GM23338 (cell line): Measurements from ENCODE around the gene DPF1. TPM values are rescaled to one million over a fixed set of nuclear protein-coding genes. Genes with fewer than 3 reads are reported as not detected.

Source experiments
- ATAC-seq: fragments of 200-7000 bp; cut with Tn5 transposase; 3 replicates; pipeline ENCODE4 v1.9.1; 2020
- DNase-seq: peaks from one replicate; pipeline ENCODE4 v3.0.0-alpha.2; 2015; ENCODE audit warnings: low spot score
- H2AFZ ChIP-seq: fragments of 200-600 bp; sonication (generic); 2 replicates; pipeline ENCODE4 v1.8.0; 2016; ENCODE audit warnings: antibody characterized with exemption, mild to moderate bottlenecking, moderate library complexity
- H3F3A ChIP-seq: fragments of 200-600 bp; sonication (generic); replicated peaks from 2 replicates; pipeline ENCODE4 v1.8.0; 2017; ENCODE audit warnings: antibody characterized with exemption, mixed run types, low read depth
- H3K27ac ChIP-seq: fragments of 200-600 bp; sonication (generic); 2 replicates; pipeline ENCODE4 v1.6.1; 2016; ENCODE audit warnings: low read depth
- H3K27me3 ChIP-seq: fragments of 200-600 bp; sonication (generic); 2 replicates; pipeline ENCODE4 v1.8.0; 2016; ENCODE audit warnings: mild to moderate bottlenecking, mixed run types, moderate library complexity; ENCODE audit not compliant: insufficient read depth
- H3K36me3 ChIP-seq: fragments of 200-600 bp; sonication (generic); 2 replicates; pipeline ENCODE4 v1.8.0; 2016; ENCODE audit warnings: mild to moderate bottlenecking; ENCODE audit not compliant: insufficient read depth
- H3K4me1 ChIP-seq: fragments of 200-600 bp; sonication (generic); 2 replicates; pipeline ENCODE4 v1.8.0; 2016; ENCODE audit warnings: mild to moderate bottlenecking, moderate library complexity; ENCODE audit not compliant: insufficient read depth
- H3K4me2 ChIP-seq: fragments of 200-600 bp; sonication (generic); 2 replicates; pipeline ENCODE4 v1.7.1; 2017; ENCODE audit warnings: mixed run types
- H3K4me3 ChIP-seq: fragments of 200-600 bp; sonication (generic); 2 replicates; pipeline ENCODE4 v1.6.1; 2016; ENCODE audit warnings: mixed run types
- H3K79me2 ChIP-seq: fragments of 200-600 bp; sonication (generic); replicated peaks from 2 replicates; pipeline ENCODE4 v1.8.0; 2017; ENCODE audit warnings: mild to moderate bottlenecking; ENCODE audit not compliant: insufficient read depth
- H3K9me2 ChIP-seq: fragments of 200-600 bp; sonication (generic); 2 replicates; pipeline ENCODE4 v1.8.0; 2017; ENCODE audit not compliant: insufficient read depth
- H4K20me1 ChIP-seq: fragments of 200-600 bp; sonication (generic); replicated peaks from 2 replicates; pipeline ENCODE4 v1.8.0; 2017; ENCODE audit warnings: mild to moderate bottlenecking; ENCODE audit not compliant: insufficient read depth
- H3K27ac Mint-ChIP-seq: 2 replicates; pipeline ENCODE4 v1.8.0; 2020; ENCODE audit warnings: inconsistent platforms, mild to moderate bottlenecking, moderate library complexity, mixed read lengths
- H3K27me3 Mint-ChIP-seq: 3 replicates; pipeline ENCODE4 v1.8.0; 2022; ENCODE audit warnings: low read depth, mild to moderate bottlenecking, moderate library complexity, mixed read lengths, inconsistent platforms; ENCODE audit not compliant: insufficient read depth, poor library complexity
- H3K36me3 Mint-ChIP-seq: 3 replicates; pipeline ENCODE4 v1.8.0; 2021; ENCODE audit warnings: low read depth, mild to moderate bottlenecking, inconsistent platforms, moderate library complexity, mixed read lengths
- H3K4me1 Mint-ChIP-seq: 3 replicates; pipeline ENCODE4 v1.8.0; 2020; ENCODE audit warnings: mild to moderate bottlenecking, inconsistent platforms, mixed read lengths
- H3K4me3 Mint-ChIP-seq: 3 replicates; pipeline ENCODE4 v1.8.0; 2021; ENCODE audit warnings: moderate library complexity, mild to moderate bottlenecking, inconsistent platforms, mixed read lengths
- H3K9me3 Mint-ChIP-seq: 3 replicates; pipeline ENCODE4 v1.8.0; 2020; ENCODE audit warnings: moderate library complexity, mild to moderate bottlenecking, inconsistent platforms, mixed read lengths
- ZNF331 ChIP-seq: fragments of 250-450 bp; sonication (Bioruptor Pico); IDR thresholded peaks from 2 replicates; pipeline ENCODE4 v1.5.0; 2020; ENCODE audit warnings: low read depth, mild to moderate bottlenecking, moderate library complexity
- polyA plus RNA-seq: library from polyadenylated mRNA; unstranded; fragments of >200 nt; fragmentation: Nextera tagmentation; extraction: Ambion mirVana; gene quantifications from 2 replicates; pipeline ENCODE4 v1.2.1, GENCODE V29; 2016
- total RNA-seq: library from RNA; depleted of rRNA; stranded (reverse); fragments of >200 nt; shearing (Covaris generic); gene quantifications from 2 replicates; pipeline ENCODE4 v1.2.3, GENCODE V29; 2014
- TF ChIP-seq, protein P1 (sequence below): IDR thresholded peaks from 2 replicates; pipeline ENCODE4 v1.6.1; 2016; ENCODE audit warnings: antibody characterized with exemption
- TF ChIP-seq, protein P2 (sequence below), 2 experiments: fragments of 200-600 bp in 1 of 2; sonication (generic) in 1 of 2; conservative IDR thresholded peaks; 2 replicates each; pipeline versions ENCODE4 v1.5.1 to v1.6.1; 2016 to 2017; ENCODE audit warnings: antibody characterized with exemption in 2 of 2, low read depth in 2 of 2, mild to moderate bottlenecking in 2 of 2, moderate library complexity in 1 of 2
- TF ChIP-seq, protein P3 (sequence below): IDR thresholded peaks from one replicate; pipeline ENCODE4 v1.6.1; 2018; ENCODE audit warnings: antibody characterized with exemption; ENCODE audit not compliant: unreplicated experiment
- TF ChIP-seq, protein P4 (sequence below): fragments of 250-450 bp; sonication (Bioruptor Pico); IDR thresholded peaks from 2 replicates; pipeline ENCODE4 v1.5.0; 2020; ENCODE audit warnings: mild to moderate bottlenecking, moderate library complexity

DPF1 gene
- total and polyA plus RNA-seq, 2 experiments from 2014 or later: 8.3 to 11.7 TPM

DNA sequence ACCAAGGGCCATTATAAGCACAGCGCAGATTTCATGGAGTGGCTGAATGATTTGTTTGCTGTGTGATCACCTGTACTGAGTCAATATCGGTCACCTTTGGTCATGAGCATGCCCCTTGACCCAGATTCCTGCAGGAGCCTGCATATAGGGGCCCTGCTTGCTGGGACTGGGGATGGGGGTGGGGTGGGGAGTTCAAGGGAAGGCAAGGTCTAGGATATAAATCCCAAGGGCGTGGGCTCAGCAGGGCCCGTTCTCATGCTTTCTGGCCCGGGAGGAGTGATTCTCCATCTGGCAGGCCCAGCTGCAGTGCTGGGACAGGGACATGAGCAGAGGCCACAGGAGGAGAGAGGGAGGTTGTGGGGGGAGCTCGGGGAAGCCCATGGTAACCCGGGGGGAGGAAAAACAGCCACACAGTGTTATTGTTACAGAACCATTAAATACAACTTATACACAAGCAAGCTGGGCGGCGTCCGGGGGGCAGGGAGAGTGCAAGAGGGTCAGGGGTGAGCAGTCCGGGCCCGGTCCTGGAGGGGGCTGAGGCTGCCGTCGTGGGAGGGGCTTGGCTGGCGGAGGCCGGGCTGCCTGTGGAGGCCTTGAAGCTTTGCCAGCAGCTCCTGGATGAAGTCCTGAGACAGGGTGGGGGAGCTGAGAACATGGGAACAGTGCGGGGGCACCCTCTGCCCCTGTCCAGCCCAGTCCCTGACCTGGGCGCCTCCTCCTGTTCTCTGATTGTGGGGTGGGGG, 27.0 kb upstream of the DPF1 start:
- peaks cover 35% of the 10 kb centered on the region for H3K4me1 ChIP-seq
- H4K20me1 ChIP-seq: no peaks in the 10 kb centered on the region
- peak overlapping the region; percentile 54 for H3K4me3 ChIP-seq
- H3K27ac ChIP-seq: peak overlapping the region; percentile 79; the same call in 1 of the 2 replicates
- Mint-ChIP-seq H3K36me3 (no peaks in the 10 kb centered on the region; the same call in 2 of the 3 replicates), H3K9me3 (no peaks in the 10 kb centered on the region), H3K27ac (no peak overlapping the region; the same call in 1 of the 2 replicates), H3K27me3 (peaks cover 15% of the 10 kb centered on the region), H3K4me1 (peaks cover 40% of the 10 kb centered on the region), H3K4me3 (peak overlapping the region; percentile 60)
- H3K36me3 ChIP-seq: no peaks in the 10 kb centered on the region
- DNase-seq (peak; percentile 41), ATAC-seq (peak; percentile 36)
- 0 out of 2 replicates have a peak, but pooled peaks cover 3% of the 10 kb centered on the region for H3K79me2 ChIP-seq
- H3K9me2 ChIP-seq: no peaks in the 10 kb centered on the region
- H3K4me2 ChIP-seq: peak overlapping the region; percentile 83
- TF ChIP-seq, protein P1, sequence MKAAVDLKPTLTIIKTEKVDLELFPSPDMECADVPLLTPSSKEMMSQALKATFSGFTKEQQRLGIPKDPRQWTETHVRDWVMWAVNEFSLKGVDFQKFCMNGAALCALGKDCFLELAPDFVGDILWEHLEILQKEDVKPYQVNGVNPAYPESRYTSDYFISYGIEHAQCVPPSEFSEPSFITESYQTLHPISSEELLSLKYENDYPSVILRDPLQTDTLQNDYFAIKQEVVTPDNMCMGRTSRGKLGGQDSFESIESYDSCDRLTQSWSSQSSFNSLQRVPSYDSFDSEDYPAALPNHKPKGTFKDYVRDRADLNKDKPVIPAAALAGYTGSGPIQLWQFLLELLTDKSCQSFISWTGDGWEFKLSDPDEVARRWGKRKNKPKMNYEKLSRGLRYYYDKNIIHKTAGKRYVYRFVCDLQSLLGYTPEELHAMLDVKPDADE: no peak
- peak; percentile 40; the same call in 1 of the 2 replicates for TF ChIP-seq ZNF331 (CRISPR knock-in tag)
- TF ChIP-seq, protein P2, sequence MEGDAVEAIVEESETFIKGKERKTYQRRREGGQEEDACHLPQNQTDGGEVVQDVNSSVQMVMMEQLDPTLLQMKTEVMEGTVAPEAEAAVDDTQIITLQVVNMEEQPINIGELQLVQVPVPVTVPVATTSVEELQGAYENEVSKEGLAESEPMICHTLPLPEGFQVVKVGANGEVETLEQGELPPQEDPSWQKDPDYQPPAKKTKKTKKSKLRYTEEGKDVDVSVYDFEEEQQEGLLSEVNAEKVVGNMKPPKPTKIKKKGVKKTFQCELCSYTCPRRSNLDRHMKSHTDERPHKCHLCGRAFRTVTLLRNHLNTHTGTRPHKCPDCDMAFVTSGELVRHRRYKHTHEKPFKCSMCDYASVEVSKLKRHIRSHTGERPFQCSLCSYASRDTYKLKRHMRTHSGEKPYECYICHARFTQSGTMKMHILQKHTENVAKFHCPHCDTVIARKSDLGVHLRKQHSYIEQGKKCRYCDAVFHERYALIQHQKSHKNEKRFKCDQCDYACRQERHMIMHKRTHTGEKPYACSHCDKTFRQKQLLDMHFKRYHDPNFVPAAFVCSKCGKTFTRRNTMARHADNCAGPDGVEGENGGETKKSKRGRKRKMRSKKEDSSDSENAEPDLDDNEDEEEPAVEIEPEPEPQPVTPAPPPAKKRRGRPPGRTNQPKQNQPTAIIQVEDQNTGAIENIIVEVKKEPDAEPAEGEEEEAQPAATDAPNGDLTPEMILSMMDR (conservative IDR thresholded peaks at IDR 0.05; ENCODE audit: low read depth in 2 of 2): no peak
- TF ChIP-seq, protein P3, sequence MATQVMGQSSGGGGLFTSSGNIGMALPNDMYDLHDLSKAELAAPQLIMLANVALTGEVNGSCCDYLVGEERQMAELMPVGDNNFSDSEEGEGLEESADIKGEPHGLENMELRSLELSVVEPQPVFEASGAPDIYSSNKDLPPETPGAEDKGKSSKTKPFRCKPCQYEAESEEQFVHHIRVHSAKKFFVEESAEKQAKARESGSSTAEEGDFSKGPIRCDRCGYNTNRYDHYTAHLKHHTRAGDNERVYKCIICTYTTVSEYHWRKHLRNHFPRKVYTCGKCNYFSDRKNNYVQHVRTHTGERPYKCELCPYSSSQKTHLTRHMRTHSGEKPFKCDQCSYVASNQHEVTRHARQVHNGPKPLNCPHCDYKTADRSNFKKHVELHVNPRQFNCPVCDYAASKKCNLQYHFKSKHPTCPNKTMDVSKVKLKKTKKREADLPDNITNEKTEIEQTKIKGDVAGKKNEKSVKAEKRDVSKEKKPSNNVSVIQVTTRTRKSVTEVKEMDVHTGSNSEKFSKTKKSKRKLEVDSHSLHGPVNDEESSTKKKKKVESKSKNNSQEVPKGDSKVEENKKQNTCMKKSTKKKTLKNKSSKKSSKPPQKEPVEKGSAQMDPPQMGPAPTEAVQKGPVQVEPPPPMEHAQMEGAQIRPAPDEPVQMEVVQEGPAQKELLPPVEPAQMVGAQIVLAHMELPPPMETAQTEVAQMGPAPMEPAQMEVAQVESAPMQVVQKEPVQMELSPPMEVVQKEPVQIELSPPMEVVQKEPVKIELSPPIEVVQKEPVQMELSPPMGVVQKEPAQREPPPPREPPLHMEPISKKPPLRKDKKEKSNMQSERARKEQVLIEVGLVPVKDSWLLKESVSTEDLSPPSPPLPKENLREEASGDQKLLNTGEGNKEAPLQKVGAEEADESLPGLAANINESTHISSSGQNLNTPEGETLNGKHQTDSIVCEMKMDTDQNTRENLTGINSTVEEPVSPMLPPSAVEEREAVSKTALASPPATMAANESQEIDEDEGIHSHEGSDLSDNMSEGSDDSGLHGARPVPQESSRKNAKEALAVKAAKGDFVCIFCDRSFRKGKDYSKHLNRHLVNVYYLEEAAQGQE: no peak
- TF ChIP-seq, protein P4, sequence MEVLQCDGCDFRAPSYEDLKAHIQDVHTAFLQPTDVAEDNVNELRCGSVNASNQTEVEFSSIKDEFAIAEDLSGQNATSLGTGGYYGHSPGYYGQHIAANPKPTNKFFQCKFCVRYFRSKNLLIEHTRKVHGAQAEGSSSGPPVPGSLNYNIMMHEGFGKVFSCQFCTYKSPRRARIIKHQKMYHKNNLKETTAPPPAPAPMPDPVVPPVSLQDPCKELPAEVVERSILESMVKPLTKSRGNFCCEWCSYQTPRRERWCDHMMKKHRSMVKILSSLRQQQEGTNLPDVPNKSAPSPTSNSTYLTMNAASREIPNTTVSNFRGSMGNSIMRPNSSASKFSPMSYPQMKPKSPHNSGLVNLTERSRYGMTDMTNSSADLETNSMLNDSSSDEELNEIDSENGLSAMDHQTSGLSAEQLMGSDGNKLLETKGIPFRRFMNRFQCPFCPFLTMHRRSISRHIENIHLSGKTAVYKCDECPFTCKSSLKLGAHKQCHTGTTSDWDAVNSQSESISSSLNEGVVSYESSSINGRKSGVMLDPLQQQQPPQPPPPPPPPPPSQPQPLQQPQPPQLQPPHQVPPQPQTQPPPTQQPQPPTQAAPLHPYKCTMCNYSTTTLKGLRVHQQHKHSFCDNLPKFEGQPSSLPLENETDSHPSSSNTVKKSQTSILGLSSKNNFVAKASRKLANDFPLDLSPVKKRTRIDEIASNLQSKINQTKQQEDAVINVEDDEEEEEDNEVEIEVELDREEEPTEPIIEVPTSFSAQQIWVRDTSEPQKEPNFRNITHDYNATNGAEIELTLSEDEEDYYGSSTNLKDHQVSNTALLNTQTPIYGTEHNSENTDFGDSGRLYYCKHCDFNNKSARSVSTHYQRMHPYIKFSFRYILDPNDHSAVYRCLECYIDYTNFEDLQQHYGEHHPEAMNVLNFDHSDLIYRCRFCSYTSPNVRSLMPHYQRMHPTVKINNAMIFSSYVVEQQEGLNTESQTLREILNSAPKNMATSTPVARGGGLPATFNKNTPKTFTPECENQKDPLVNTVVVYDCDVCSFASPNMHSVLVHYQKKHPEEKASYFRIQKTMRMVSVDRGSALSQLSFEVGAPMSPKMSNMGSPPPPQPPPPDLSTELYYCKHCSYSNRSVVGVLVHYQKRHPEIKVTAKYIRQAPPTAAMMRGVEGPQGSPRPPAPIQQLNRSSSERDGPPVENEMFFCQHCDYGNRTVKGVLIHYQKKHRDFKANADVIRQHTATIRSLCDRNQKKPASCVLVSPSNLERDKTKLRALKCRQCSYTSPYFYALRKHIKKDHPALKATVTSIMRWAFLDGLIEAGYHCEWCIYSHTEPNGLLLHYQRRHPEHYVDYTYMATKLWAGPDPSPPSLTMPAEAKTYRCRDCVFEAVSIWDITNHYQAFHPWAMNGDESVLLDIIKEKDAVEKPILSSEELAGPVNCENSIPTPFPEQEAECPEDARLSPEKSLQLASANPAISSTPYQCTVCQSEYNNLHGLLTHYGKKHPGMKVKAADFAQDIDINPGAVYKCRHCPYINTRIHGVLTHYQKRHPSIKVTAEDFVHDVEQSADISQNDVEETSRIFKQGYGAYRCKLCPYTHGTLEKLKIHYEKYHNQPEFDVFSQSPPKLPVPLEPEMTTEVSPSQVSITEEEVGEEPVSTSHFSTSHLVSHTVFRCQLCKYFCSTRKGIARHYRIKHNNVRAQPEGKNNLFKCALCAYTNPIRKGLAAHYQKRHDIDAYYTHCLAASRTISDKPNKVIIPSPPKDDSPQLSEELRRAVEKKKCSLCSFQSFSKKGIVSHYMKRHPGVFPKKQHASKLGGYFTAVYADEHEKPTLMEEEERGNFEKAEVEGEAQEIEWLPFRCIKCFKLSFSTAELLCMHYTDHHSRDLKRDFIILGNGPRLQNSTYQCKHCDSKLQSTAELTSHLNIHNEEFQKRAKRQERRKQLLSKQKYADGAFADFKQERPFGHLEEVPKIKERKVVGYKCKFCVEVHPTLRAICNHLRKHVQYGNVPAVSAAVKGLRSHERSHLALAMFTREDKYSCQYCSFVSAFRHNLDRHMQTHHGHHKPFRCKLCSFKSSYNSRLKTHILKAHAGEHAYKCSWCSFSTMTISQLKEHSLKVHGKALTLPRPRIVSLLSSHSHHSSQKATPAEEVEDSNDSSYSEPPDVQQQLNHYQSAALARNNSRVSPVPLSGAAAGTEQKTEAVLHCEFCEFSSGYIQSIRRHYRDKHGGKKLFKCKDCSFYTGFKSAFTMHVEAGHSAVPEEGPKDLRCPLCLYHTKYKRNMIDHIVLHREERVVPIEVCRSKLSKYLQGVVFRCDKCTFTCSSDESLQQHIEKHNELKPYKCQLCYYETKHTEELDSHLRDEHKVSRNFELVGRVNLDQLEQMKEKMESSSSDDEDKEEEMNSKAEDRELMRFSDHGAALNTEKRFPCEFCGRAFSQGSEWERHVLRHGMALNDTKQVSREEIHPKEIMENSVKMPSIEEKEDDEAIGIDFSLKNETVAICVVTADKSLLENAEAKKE (CRISPR knock-in tag): no peak
- peaks cover 14% of the 10 kb centered on the region; the same call in 1 of the 2 replicates for H3F3A ChIP-seq
- H3K27me3 ChIP-seq: no peaks in the 10 kb centered on the region
- no peak overlapping the region for H2AFZ ChIP-seq
